ENCODE results near the gene PABPN1. TPM values are rescaled to one million over a fixed set of nuclear protein-coding genes. Genes with fewer than 3 reads are reported as not detected.
"Not testable (repeated sequence)": the region's sequence is repeated elsewhere in the genome, so short reads cannot be mapped to it uniquely, and the experiment has no call there.

Gene PABPN1
- polyA plus RNA-seq (2013, experiment 1 of 2; ENCODE audit: insufficient read length): 154 TPM
- polyA plus RNA-seq (2013, experiment 2 of 2; ENCODE audit: insufficient read length): 154 TPM

GRCh38 chr14:23320584-23321571 is at the start of gene PABPN1:
Gene PABPN1 (plus strand): TSS chr14:23321457. CDS start chr14:23321470, 13 bp downstream.
- DNase-seq: peak; percentile 100

GRCh38 chr14:23275412-23275811 is 45.8 kb upstream of the PABPN1 start:
- DNase-seq: no peak

- DNase-seq: no peak
Measured at GRCh38 chr14:23277189-23277588, 44.1 kb upstream of the PABPN1 start.

GRCh38 chr14:23277928-23278327 is 43.3 kb upstream of the PABPN1 start:
- DNase-seq: not testable (repeated sequence)

- no peak for DNase-seq
Measured at GRCh38 chr14:23281247-23281646, 40.0 kb upstream of the PABPN1 start.

- no peak for DNase-seq
Measured at GRCh38 chr14:23284654-23285529, 36.4 kb upstream of the PABPN1 start.

GRCh38 chr14:23285530-23286019 is 35.7 kb upstream of the PABPN1 start:
- DNase-seq: no peak

- peak; percentile 99 for DNase-seq
Measured at GRCh38 chr14:23286020-23286901, 35.0 kb upstream of the PABPN1 start, which contains the start of gene HOMEZ. Gene HOMEZ (minus strand): TSS chr14:23286132. CDS start chr14:23285952, 180 bp downstream.

- no peak for DNase-seq
Measured at GRCh38 chr14:23286902-23287479, 34.3 kb upstream of the PABPN1 start.

- peak; percentile 58 for DNase-seq
Measured at GRCh38 chr14:23294734-23295561, 26.3 kb upstream of the PABPN1 start.

GRCh38 chr14:23296012-23296777 is 25.1 kb upstream of the PABPN1 start:
- no peak for DNase-seq

- no peak for DNase-seq
Measured at GRCh38 chr14:23297096-23297495, 24.2 kb upstream of the PABPN1 start.

- no peak for DNase-seq
Measured at GRCh38 chr14:23297611-23298277, 23.5 kb upstream of the PABPN1 start.

GRCh38 chr14:23299211-23299957 is 21.9 kb upstream of the PABPN1 start:
- peak; percentile 53 for DNase-seq

- DNase-seq: no peak
Measured at GRCh38 chr14:23299986-23300686, 21.1 kb upstream of the PABPN1 start.

- no peak for DNase-seq
Measured at GRCh38 chr14:23300687-23301223, 20.5 kb upstream of the PABPN1 start.

Measured in fibroblast of skin of abdomen (primary cell).